Measurements from ENCODE around the gene BMERB1.

BMERB1 gene

DNA sequence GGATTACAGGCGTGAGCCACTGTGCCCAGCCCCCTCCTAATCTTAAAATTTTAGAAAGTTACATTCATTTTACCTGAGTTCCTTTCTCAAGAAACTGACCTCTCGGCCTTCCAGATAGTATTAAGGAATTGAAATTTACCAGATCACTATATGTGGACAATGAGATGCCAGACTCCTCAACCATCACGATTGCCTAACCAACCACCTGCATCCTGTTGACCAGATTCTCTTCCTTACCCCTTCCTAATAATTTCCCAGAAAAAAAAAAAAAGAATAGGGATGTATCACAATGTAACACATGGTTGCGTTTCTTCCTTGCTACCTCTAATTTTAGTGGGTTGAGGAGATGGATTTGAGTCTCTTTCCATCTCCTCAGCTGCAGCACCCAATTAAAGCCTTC lies 72.1 kb downstream of the BMERB1 start:
- no peak for DNase-seq

DNA sequence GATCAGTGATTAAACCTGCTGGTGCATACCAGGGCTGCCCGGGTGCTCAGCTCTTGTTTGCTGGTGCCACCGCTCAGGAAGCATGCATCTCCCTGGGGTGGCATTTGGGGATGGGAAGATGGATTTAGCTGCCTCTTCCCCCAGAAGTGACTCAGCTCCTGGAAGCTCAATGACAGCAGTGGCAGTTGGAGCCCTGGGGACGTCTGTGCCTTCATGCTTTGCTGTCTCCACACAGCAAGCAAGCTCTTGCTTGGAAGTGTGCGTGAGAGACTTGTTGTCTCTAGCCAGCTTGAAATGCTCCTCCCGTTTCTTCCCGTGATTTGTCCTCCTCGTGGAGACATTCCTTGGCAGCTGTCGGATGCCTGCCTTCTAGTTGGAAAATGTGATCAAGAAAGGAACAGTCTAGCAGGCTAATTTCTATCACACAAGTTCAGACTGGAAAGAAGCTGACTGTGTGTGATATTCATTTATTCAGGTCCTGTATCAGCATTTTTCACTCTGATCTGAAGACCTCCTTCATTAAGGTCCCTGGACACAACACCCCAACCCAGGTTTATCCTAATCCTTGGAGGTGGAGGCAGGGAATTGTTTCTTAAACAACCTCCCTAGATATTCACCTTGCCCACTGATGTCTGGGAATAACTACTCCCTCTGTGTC lies 73.0 kb downstream of the BMERB1 start:
- no peak for DNase-seq

DNA sequence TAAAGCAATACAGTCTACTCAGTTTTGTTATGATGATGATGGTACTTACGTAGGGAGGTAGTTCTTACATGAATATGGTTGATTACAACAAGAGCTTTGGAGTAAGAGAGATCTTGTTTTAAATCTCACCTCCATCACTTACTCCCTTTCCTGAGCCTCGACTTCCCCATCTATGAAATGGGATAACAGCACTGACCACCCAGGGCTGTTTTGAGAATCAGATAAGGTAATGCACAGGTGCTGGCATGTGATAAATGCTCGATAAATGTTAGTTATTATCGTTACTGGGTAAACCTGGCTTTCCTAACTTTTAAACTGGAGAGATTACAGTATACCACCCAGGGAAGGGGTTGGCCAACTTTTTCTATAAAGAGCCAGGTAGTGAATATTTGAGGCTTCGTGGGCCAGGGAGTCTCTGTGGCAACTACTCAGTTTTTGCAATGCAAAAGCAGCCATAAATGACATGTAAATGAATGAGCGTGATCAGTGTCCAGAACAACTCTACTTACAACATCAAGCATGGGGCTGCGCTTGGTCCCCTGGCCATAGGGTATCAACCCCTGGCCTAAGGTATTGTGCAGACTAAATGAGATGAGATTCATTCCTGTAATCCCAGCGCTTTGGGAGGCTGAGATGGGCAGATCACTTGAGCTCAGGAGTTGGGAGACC lies 73.7 kb downstream of the BMERB1 start:
- no peak for DNase-seq

- DNase-seq = no peak
Observed at GRCh38 chr16:15509051-15509592, 74.7 kb downstream of the BMERB1 start.

GRCh38 chr16:15509593-15510535 lies 75.5 kb downstream of the BMERB1 start:
- DNase-seq = no peak

DNA sequence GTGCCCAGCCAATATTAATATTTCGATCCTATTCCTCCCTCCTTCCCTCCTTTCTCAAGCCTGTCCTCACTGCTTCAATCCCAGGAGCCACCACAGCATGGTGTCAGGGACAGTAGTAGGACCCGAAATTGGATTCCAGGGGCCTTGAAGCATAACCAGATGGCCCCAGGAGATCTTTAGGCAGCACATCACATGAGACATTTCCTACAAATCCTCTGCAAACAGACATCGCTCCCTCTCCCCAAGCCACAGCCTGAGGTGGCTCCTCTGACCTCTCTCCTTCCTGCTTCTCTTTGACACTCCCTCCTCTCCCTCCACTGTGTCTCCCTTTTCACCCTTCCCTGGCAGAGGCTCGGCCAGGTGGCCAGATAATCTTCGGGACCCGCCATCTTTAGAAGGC lies 76.6 kb downstream of the BMERB1 start:
- DNase-seq = no peak

GRCh38 chr16:15511759-15512487 lies 77.5 kb downstream of the BMERB1 start:
- no peak for DNase-seq

GRCh38 chr16:15513156-15513555 lies 78.8 kb downstream of the BMERB1 start:
- DNase-seq = no peak

GRCh38 chr16:15515992-15516391 lies 81.6 kb downstream of the BMERB1 start:
- no peak for DNase-seq

- DNase-seq = no peak
Observed at GRCh38 chr16:15516609-15517008, 82.2 kb downstream of the BMERB1 start.

DNA sequence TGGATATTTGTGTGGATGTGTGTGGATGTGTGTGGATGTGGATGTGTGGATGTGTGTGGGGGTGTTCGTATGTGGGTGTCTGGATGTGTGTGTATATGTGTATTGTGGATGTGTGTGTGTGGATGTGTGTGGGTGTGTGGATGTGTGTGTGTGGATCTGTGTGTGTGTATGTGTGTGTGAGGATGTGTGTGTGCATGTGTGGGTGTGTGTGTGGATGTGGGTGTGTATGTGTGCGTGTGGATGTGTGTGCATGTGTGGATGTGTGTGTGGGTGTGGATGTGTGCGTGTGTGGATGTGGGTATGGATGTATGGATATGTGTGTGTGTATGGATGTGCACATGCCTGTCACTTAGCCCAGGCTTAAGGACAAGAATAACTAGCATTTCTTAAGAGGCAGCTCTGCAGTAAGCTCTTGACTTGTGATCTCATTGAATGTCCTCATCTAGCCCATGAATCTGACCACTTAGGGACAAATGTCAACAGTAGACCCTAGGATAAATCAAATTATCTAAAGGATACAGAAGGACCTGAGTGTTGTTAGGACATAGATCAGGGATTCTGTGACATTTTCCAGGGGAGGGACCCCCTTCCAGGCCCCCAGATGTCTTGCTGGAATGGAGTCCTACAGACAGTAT lies 83.5 kb downstream of the BMERB1 start:
- no peak for DNase-seq

DNA sequence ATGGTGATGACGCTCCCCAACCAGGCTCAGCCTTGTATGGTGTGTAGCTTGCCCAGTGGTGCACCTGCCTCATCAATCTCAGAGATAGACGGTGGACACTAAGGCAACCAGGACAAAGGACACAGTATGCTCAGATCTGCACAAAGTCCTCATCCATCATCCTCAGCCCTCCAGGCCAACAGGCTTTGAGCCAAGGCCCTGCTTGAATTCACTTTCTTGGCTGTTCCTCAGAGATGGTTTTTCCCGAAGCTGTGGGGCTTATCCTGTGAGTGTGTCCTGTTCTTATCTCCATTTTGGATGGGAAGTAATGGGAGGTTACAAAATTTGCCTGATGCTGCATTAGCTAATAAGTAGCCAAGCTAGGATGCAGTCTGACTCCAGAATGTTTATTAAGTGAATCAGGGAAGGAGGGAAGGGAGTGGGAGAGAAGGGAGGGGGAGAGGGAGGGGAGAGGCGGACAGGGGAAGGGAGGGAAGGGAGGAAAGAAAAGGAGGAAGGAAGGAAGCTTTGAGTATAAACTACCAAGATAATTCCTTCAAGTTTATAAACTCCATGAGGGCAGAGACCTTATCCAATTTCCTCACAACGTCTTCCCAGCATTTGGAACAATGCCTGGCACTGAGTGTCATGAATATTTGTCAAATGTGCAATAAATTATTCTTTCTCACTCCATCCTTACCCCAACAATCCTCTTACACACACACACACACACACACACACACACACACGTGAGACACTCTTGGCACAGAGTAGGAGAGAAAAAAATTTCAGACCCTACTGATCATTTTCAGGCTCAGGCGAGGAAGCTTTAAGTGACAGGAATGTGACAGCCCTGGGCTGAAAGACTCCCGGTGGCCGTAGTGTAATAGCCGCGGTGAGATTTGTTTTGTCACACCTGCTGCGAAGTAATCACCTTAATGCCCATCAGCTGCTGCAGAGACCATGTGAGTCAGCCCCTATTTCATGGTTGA lies 84.3 kb downstream of the BMERB1 start:
- DNase-seq = no peak

DNA sequence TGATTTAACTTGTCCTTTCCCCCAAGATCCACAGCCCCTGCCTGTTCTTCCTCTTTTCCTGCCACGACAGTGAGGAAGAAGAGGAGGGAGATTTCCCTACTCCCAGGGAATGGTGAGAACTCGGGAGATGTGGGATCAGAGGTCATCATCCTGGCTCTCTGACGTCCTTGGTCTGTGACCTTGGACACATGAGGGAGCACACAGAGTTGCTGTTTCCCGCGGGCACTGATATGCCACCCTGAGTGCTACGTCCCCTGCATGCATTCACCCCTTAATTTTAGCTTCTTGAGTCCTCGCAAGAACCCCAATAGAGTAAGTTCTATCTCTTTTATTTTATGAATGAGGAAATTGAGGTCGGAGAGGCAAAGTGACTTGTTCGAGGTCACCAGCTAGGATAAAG lies 85.4 kb downstream of the BMERB1 start:
- no peak for DNase-seq

DNA sequence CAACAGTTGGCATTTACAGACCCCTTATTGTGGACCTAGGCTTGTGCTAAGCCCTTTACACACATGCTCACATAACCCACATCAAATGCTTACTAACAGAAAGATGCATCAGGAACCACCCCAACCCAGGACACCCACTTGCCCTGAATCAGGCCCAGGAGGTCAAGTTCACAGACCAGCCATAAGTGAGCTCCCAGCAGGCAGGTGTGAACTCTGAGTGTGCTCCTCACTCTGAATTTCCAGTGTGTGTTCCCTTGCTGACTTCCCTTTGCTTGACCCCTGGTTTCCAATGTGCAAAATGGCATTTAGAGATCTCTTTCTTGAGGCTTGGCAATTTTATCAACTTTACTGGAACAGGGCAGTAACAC lies 87.0 kb downstream of the BMERB1 start:
- no peak for DNase-seq

GRCh38 chr16:15521758-15522509 lies 87.5 kb downstream of the BMERB1 start:
- DNase-seq = no peak

DNA sequence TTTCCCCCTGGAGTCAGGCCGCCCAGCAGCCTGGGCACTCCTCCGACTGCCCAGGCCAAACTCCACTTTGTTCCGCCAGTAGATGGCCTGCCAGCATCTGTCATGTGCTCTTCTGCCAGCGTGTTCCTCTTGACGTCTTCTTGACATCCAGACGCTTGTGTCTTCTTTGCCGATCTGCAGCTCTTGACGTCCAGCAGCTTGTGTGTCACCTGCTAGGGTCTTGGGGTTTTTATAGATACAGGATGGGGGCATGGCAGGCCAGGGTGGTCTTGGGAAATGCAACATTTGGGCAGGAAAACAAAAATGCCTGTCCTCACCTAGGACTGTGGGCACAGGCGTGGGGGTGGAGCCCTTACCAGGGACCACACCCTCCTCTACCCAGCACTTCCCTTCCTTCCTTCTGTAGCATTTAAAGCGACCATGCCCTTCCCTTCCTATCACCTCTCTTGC lies 88.7 kb downstream of the BMERB1 start:
- no peak for DNase-seq

DNA sequence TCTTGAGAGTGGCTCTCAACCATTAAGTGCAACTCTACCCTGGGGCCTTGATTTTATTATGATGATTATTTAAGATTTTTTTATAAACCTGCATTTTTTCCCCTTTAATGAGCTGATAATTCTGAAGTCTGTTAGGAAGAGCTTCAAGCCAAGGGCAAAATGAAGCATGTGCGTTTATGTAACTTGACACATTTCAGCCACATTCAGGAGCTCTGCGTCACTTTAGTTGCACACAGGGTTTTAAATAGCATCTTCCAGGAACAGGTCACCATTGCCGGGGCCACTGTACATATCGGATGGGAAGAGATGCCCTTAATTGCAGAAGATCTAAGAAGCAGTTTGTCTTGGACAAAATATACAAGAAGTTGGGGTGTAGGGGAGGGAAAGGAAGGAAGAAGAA lies 89.6 kb downstream of the BMERB1 start:
- no peak for DNase-seq

DNA sequence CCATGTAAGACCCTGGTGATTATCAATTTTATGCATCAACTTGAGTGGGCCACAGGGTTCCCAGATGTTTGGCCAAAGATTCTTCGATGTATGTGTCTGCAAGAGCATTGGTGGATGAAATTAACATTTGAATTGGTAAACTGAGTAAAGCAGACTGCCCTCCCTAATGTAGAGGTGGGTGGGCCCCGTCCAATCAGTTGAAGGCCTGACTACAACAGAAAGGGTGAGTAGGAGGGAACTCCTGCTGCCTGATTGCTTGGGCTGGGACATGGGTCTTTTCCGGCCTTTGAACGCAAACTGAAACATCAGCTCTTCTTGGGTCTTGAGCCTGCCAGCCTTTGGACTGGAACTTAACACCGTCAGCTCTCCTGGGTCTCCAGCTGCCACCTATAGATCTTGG lies 90.6 kb downstream of the BMERB1 start:
- no peak for DNase-seq

- no peak for DNase-seq
Observed at GRCh38 chr16:15526097-15526496, 91.7 kb downstream of the BMERB1 start.

DNA sequence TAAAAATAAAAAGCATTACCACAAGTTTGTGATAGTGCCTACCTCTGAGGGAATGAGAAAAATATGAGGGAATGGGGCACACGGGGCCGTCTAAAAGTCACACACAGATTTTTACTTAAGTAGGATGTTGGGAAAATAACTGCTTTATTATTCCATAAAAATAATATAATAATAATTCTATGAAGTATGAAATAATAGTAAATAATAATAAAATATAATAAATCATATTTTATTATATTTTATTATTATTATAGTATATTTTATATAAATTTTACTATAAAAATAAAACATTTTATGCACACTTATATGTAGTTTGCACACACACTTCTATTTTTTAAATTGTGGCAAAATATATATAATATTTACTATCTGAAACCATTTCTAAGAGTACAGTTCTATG lies 92.3 kb downstream of the BMERB1 start:
- DNase-seq = no peak

All from NCI-H2107 (cell line).